GM04504 (cell line): Measurements from ENCODE around the gene MMP25.
A peak's percentile ranks its signal among the peaks of the same experiment; 100 is the strongest.

Experiments
- DNase-seq: peaks from one replicate; pipeline ENCODE4 v3.0.0-alpha.2; 2012; ENCODE audit warnings: low read depth

The MMP25 gene, protein sequence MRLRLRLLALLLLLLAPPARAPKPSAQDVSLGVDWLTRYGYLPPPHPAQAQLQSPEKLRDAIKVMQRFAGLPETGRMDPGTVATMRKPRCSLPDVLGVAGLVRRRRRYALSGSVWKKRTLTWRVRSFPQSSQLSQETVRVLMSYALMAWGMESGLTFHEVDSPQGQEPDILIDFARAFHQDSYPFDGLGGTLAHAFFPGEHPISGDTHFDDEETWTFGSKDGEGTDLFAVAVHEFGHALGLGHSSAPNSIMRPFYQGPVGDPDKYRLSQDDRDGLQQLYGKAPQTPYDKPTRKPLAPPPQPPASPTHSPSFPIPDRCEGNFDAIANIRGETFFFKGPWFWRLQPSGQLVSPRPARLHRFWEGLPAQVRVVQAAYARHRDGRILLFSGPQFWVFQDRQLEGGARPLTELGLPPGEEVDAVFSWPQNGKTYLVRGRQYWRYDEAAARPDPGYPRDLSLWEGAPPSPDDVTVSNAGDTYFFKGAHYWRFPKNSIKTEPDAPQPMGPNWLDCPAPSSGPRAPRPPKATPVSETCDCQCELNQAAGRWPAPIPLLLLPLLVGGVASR

DNA sequence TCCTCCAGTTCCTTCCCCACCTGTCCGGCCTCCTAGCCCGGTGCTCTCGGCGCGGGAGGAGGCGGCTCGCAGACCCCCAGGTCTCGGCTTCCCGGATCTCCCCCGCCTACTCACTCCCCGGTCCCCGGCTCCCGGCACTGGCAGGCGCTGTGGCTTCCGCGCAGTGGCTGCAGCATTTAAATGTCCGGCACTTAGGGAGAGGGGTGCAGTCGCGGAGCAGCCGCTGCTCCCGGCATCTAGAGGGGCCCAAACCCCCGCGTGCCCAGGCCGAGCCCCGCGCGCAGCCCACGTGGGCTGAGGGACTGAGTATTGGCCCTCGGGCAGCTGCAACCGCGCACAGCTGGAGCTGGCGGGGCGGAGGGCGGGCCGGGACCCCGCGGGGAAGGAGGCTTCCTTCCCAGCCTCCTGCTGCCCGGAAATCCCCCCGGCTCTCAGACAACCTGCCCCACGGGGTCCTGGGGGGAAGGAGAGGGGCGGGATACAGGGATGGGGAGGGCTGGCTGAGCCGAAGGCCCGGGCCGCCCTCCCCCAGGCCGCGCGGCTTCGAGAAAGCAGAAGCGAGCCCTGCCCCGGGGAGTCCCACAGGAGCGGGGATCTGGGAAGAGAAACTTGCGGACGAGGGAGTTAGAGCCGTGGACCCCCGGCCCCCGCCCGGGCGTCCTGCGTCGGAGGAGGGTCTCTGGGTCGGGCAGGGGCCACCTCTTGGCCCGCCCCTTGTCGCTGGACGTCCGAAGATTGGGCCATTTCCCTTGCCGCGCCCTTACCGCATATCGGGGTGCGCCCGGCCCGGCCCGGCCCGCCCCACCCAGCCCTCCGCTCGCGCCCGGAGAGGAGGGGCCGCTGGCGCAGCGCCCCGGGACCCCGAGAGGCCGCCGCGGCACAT, at the start of gene MMP25:
Gene MMP25, plus strand, starts transcription at position 804 of the 883 bp plus-strand sequence. CDS start 357 bp downstream, outside the sequence.
- no peak for DNase-seq

- DNase-seq = no peak
Measured at GRCh38 chr16:2999929-3000328, 46.4 kb upstream of the MMP25 start.

DNA sequence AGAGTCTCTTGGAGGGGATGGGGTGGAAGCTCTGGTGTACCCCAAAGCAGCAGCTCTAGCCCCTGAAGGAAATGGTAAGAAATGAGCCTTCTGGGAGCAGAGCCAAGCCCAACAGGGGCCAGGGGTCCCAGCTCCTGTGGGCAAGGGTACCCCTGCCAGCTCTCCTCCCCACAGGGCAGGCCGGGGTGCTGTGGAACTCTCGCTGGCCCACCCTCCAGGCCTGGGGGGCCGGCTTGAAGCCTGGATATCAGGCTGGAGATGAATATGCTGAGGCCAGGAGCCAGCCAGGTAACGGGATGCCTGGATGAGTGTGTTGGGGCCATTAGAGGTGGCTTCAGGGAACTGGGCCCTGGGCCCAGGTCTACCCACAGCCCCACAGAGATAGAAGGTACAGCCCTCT, 45.8 kb upstream of the MMP25 start:
- no peak for DNase-seq

DNA sequence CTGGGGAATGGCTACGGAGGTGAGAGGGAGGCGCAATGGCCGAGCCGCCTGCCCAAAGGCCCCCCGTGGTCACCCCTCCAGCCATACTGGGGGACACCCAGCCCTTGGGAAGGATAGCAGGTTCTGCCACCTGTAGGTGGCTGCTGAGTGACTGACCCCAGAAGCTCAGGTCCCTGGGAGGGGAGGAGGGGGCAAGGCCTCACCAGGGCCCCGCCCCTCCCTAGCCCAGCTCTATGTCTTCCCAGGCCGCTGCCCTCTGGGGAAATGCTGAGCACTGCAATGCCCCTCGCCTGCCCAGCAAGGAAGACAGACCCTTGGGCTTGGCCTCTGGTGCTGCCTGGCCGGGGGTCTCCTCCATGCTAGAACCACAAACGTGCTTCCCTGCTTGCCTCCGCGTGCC, 45.0 kb upstream of the MMP25 start:
- DNase-seq = no peak

GRCh38 chr16:3003582-3004270, 42.6 kb upstream of the MMP25 start:
- DNase-seq = peak; percentile 97

DNA sequence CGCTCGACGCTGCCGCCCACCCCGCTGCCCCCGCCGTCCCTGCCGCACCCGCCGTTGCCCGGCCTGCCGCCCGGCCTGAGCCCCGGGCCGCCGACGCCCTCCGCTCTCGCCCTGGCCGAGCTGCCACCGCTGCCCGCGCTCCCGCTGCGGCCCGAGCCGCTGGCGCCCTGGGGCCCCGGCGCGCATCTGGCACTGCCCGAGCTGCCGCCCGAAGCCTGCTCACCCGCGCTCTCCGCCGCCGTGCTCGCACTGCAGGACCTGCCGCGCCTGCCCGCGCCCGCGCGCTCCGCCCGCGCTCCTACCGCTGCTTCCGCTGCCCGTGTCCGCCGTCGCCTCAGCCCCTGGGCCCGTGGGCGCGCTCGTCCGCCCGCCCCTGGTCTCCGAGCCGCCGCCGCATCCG, 42.0 kb upstream of the MMP25 start:
- DNase-seq = no peak

DNA sequence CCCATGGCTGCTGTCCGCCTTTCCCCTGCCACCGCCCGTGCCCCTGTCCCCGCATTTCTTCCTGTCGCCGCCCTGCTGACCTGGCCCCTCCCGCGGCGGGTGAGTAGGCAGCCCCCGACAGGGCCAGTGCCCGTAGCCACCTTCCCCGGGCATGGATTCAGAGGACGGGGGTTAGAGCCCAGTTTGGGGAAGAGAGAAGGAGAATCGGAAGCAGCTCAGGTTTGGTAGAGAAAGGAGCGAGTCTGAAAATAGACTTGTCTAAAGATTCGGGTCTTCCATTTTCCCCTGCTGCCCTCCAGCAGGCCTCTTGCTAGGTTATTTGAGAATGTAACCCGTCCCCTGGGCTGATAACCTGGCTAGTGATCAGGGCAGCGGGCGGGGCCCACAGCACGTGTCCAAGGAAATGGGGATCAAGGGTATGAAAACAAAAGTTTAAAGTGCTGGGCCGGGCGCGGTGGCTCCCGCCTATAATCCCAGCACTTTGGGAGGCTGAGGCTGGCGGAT, 41.5 kb upstream of the MMP25 start:
- DNase-seq = no peak

DNA sequence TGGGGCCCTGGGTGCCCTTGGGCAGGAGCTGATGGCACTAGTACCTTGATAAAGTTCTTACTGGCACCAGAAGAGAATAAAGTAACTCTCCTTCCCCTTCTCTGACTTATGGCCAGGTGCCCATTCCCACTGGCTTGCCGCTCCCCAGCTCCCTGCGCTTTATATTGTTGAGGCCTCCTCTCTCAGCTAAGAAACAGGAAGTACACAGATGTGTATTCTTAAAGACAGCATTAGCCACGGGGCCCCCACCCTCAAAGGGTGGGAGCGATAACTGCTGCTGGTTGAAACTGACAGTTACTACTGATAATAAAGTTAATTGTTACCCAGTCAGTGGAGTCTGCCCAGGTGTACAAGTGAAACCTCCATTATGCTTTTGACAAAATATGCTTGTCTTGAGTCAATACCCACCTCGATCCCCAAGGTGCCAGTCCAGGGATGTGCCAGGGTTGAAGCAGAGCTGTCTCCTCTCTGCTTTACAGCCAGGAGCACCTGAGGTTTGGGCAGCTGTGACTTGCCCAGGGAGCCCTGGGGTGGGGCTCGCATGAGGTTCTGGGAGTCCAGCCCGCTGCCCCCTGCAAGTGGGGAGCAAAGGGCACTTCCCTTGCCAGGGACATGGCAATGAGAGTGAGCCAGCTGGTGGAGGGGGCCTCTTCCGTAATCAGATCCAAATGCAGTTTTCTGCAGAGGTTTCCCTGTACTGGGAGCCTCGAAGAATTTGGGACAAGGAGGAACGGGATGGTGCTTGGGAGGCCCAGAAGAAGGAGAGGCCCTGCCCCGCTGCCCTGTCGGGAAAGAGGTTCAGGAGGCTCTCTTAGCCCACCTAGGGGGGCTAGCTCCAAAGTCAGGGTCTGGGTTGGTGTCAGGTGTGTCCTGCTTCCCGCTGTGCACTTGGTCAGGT, 39.1 kb upstream of the MMP25 start:
- no peak for DNase-seq

- no peak for DNase-seq
Measured at GRCh38 chr16:3007957-3008689, 38.2 kb upstream of the MMP25 start.

DNA sequence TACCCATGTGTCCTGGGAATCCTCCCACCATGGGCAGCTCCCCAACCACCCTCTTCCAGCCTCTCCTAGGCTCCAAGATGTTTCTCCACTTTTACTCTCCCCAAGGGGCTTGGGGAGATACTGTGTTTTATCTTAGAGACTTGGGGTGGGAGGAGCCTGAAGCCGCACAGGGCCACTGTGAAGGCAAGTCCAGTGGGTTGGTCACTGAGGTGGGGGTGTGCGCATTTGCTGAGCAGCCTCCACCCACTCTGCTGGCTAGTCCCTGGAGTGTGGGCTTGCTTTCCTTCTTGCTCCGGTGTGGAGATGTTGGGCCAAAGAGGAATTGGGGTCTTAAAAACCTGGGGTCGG, 37.7 kb upstream of the MMP25 start:
- no peak for DNase-seq

GRCh38 chr16:3009568-3010390, 36.6 kb upstream of the MMP25 start:
- DNase-seq = no peak

- no peak for DNase-seq
Measured at GRCh38 chr16:3010510-3010909, 35.9 kb upstream of the MMP25 start.

DNA sequence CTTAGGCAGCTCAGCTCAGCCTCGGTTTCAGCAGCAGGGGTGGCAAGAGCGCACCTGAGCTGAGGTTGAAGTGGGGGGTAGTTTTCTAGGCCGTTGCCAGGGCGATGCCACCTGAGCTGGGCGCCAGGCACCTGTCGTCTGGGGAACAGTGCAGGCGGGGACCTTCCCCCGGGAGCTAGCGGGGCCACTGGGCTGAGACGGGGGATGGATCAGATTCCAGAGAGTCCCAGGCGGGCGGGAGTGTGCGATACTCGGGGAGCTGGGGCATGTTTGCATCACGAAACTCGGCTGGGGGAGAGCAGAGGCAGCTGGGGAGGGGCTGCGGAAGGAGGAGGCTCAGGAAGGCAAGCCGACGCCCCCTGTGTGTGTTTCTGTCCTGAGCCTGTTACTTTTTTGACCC, 34.1 kb upstream of the MMP25 start:
- DNase-seq = no peak

GRCh38 chr16:3012828-3013420, 33.4 kb upstream of the MMP25 start, which contains the start of gene CLDN9:
CLDN9 (plus strand) TSS chr16:3012923; CDS start chr16:3013363, 440 bp downstream.
- DNase-seq = no peak

DNA sequence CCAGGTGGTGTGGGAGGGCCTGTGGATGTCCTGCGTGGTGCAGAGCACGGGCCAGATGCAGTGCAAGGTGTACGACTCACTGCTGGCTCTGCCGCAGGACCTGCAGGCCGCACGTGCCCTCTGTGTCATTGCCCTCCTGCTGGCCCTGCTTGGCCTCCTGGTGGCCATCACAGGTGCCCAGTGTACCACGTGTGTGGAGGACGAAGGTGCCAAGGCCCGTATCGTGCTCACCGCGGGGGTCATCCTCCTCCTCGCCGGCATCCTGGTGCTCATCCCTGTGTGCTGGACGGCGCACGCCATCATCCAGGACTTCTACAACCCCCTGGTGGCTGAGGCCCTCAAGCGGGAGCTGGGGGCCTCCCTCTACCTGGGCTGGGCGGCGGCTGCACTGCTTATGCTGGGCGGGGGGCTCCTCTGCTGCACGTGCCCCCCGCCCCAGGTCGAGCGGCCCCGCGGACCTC, 32.8 kb upstream of the MMP25 start:
- no peak for DNase-seq

DNA sequence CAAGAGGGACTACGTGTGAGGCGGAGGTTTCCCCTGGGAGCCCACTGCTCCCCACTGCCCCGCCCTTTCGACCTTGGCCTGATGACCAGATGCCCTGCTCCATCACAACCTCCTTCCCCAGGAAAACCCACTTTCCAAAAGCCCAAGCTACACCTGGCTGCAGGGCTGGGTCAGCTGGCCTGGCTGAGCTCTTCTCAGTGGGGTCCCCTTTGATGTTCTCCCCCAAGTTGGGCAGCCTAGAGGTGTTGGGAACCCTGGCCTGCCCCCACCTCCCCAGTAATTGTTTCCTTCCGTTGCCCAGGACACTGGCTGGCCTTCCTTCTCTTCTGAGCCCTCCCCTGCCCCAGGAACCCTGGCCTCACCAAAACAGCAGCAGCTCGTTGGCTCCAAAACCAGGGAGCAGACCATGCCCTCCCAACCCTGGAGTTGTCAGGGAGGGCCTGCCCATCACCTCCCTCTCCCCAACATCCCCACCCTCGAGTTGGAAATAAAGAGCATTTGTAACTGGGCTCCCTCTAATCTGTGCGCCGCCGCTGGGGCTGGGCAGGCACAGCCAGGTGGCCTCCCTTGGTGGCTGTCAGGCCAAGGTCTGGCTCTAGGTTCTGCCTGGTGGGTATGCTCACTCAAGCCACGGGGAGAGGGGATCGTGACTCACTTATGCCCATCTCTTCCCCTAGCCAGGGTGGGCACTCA, 32.2 kb upstream of the MMP25 start:
- DNase-seq = no peak

GRCh38 chr16:3014971-3015370, 31.4 kb upstream of the MMP25 start:
- DNase-seq = no peak

DNA sequence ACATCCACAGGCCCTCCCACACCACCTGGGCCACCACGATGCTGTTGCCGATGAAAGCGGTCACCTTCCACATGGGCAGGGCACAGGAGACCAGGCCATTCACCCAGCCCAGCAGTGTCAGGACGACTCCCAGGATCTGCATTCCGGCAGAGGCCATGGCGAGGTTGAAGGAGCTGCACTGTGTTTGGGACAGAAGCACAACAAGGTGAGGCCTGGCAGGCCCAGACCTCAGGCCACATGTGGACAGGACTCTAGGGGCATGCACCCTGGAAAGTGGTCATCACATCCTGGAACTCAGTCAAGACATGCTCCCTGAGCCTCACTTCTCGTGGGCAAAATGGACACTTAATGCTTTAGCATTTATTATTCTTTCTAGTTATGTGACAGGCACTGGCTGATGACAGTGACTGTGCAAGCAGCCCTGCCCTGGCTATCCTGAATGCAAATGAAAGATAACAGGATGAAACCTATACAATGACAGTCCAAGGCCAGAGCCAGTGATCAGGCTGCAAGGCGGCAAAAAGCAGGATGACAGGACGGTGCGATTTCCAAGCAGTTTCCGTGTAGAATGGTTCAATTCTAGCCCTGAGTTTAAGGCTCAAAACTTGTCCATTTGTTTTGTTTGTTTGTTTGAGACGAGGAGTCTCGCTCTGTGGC, 30.4 kb upstream of the MMP25 start:
- DNase-seq = no peak
